RWPE1 (cell line): ENCODE data around the gene MAPK11.
"Not testable (repeated sequence)": the region's sequence is repeated elsewhere in the genome, so short reads cannot be mapped to it uniquely, and the experiment has no call there.

Source experiments
- CTCF ChIA-PET: fragments of 350-600 bp; sonication (Branson Sonifier 250); formaldehyde crosslinking; extraction: SDS; loops from one replicate; lab custom pipeline; 2021; lab: Yijun Ruan, JAX
- POLR2A ChIA-PET: fragments of 400-600 bp; formaldehyde crosslinking; extraction: SDS; loops from one replicate; lab custom pipeline; 2020; ENCODE audit warnings: antibody characterized with exemption; ENCODE audit not compliant: low non-redundant PET; lab: Yijun Ruan, JAX
- DNase-seq: peaks from one replicate; pipeline ENCODE4 v3.0.0; 2012; ENCODE audit warnings: low spot score
- H3K27ac ChIP-seq: fragments of 450-650 bp; 2 replicates; pipeline ENCODE4 v1.5.1; 2017
- TF ChIP-seq, protein P1 (sequence below): fragments of 450-650 bp; conservative IDR thresholded peaks from 2 replicates; pipeline ENCODE4 v1.5.1; 2017; ENCODE audit warnings: low read depth, mild to moderate bottlenecking

The MAPK11 gene

DNA sequence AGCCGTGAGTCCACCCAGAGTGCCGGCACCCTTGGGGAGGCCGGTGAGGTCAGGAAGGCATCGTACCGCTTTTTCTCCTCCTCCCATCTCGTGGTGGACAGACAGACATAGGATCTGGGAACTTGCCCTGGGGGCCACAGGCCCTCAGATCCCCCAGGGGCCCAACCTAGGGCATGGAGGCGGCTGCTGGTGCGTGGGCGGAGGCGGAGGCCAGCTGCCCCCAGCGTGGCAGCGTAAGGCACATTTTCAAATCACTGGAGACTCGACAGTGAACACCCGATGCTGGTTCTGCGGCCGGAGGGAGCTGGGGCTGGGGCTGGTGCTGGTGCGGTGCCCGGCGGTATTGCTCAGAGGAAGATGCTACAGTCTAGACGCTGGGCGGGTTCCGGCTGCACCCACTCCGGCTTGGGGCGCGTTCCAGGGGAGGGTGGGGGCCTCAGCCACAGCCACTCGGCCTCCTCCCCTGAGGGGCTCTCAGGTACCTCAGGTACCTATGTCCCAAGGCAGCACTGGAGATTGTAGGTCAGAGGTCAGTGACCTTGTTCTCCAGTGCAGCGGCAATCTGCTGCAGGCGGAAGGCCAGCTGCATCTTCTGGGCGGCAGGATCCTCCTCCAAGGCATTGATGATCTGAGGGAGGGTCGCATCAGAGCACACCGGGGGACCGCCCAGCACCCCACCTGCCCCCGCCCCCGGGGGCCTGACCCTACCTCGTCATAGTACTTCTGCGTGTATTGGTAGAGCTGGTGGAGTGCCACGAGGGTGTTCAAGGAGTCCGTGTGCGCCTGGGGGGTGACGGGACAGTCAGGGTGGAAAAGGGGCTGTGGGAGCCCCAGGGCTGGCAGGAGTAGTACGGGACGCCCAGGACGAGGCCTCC, 5.2 kb upstream of the MAPK11 start:
- no peak for DNase-seq
- ChIA-PET CTCF (interaction anchor here (0.6 to 1.5 kb wide), 4 partner anchors 22 to 52 kb away, joined by 3 to 6 read pairs (median 4); partner anchors contain the start of gene DENND6B), POLR2A (no interaction called here)
- peak overlapping the region; percentile 65 for H3K27ac ChIP-seq
- TF ChIP-seq, protein P1, sequence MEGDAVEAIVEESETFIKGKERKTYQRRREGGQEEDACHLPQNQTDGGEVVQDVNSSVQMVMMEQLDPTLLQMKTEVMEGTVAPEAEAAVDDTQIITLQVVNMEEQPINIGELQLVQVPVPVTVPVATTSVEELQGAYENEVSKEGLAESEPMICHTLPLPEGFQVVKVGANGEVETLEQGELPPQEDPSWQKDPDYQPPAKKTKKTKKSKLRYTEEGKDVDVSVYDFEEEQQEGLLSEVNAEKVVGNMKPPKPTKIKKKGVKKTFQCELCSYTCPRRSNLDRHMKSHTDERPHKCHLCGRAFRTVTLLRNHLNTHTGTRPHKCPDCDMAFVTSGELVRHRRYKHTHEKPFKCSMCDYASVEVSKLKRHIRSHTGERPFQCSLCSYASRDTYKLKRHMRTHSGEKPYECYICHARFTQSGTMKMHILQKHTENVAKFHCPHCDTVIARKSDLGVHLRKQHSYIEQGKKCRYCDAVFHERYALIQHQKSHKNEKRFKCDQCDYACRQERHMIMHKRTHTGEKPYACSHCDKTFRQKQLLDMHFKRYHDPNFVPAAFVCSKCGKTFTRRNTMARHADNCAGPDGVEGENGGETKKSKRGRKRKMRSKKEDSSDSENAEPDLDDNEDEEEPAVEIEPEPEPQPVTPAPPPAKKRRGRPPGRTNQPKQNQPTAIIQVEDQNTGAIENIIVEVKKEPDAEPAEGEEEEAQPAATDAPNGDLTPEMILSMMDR: no peak

DNA sequence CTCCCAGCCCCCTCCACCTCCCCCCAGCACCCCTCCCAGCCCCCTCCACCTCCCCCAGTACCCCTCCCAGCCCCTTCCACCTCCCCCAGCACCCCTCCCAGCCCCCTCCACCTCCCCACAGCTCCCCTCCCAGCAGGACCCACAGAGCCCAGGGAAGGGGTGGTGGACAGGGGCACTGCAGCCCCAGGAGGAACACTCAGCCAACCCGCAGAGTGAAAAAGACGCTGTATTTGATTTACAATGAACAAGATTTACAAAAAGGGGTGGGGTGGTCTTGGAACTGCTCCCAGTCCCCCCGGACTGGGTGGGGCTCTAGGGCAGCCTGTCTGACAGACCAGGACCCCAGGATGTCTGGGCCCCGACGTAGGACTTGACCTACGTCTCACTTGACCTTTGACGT, 4.6 kb upstream of the MAPK11 start:
- TF ChIP-seq, protein P1: no peak
- POLR2A ChIA-PET: no interaction called here
- peak overlapping the region; percentile 65 for H3K27ac ChIP-seq
- no peak for DNase-seq
- CTCF ChIA-PET: no interaction called here

DNA sequence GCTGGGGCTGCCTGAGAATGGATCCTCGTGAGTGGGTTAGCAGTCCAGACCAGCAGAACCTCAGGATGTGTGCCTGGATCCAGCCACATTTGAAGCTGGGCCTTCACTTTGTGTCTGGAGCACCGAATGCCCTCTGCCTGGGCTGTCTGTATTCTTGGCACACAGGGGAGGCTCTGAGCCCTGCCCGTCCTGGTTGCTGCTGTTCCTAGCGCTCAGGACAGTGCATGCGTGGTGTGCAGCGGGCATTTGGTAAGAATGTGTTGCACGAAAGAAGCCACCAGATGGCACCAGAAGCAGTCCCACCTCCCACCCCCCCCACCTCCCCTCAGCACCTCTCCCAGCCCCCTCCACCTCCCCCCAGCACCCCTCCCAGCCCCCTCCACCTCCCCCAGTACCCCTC, 4.1 kb upstream of the MAPK11 start:
- TF ChIP-seq, protein P1: 0 out of 2 replicates have a peak, but pooled peaks have one; percentile 22
- ChIA-PET POLR2A (no interaction called here), CTCF (no interaction called here)
- peak overlapping the region; percentile 79 for H3K27ac ChIP-seq
- DNase-seq: peak; percentile 45

DNA sequence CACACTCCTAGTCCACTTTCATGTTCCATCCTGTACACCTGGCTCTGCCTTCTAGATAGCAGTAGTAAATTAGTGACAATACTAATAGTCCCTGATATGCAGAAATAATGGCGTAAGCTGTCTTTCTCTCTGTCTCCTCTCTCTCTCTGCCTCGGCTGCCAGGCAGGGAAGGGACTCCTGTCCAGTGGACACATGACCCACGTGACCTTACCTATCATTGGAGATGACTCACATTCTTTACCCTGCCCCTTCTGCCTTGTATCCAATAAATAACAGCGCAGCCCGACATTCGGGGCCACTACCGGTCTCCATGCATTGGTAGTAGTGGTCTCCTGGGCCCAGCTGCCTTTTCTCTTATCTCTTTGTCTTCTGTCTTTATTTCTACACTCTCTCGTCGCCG, 3.6 kb upstream of the MAPK11 start:
- CTCF ChIA-PET, DNase-seq, POLR2A ChIA-PET: not testable (repeated sequence)
- H3K27ac ChIP-seq: peak overlapping the region; percentile 79

DNA sequence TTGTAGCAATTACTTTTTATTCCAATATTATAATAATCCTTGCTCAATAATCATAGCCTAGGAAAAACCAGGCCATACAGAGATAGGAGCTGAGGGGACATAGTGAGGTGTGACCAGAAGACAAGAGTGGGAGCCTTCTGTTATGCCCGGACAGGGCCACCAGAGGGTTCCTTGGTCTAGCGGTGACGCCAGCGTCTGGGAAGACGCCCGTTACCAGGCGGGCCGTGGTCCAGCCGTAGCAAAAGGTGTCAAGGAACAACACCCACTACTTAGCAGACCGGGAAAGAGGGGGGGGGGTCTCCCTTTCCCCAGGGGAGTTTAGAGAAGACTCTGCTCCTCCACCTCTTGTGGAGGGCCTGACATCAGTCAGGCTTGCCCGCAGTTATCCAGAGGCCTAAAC, 3.2 kb upstream of the MAPK11 start:
- DNase-seq, POLR2A ChIA-PET: not testable (repeated sequence)
- peak overlapping the region; percentile 79 for H3K27ac ChIP-seq
- CTCF ChIA-PET: interaction anchor here (1.1 kb wide), 1 partner anchor 8 kb away, joined by 3 read pairs; no protein-coding TSS in a partner anchor

DNA sequence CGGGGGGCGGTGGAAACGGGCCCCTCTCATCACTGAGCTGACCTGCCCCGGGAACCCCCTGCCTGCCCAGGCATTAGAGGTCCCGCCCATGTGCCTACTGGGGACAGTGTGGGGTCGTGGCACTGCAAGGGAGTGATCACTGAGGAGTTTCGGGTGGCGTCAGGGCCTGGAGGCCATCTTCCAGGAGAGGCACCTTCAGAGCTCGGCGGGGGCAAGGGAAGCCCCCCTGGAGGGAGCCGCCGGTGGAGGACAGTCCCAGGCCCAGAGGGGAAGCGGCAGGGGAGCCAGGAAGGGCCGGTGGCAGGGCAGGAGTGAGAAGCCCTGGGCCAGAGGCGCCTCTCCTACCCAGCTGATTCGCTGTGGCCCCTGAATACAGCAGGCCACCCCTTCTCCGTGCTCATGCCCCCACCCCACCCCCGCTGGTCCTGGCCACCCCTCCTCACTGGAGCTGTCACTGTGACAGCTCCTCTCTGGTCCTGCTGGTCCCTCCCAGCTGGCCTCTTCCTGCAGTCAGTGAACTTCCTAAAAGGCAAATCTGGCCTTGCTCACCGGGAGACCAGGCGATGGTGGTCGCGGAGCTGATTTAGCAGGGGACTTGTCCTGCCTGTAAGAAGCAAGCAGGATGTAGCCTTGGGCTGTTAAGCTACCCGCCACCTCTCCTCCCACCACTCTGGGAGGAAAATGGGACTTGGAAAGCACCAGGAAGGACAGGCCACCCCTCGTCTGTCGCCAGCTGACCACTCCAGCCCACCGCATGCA, 2.0 kb upstream of the MAPK11 start:
- DNase-seq: no peak
- ChIA-PET POLR2A (no interaction called here), CTCF (interaction anchor here (0.6 to 1.1 kb wide), 5 partner anchors 9 to 56 kb away, joined by 3 to 4 read pairs (median 3); no protein-coding TSS in a partner anchor)
- peak overlapping the region; percentile 79 for H3K27ac ChIP-seq
- TF ChIP-seq, protein P1: no peak

DNA sequence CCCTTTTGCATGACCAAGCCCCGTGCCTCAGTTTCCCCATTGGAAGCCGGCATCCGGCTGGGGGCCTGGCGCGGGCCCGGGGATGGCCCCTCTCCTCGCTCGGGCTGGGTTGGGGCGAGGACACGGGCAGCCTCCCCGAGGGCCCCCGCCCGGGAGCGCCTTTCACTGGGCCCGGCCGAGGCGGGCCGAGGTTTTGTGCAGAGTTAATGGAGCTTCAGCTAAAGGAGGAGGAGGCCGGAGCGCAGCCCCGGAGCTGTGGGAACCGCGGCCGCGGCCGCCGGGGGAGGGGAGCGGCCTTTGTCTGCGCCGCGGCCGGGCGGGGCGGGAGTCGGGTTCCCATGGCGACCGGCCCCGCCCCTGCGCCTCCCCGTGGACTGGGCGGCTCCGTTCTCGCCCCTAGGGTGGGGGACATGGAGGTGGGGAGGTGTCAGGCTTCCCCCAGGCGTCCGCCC, 1.4 kb upstream of the MAPK11 start:
- CTCF ChIA-PET: interaction anchor here (0.7 to 0.9 kb wide), 2 partner anchors 34 to 57 kb away, joined by 3 to 4 read pairs; no protein-coding TSS in a partner anchor
- peak; percentile 36 for DNase-seq
- TF ChIP-seq, protein P1: peak; percentile 36
- peak overlapping the region; percentile 79 for H3K27ac ChIP-seq
- POLR2A ChIA-PET: no interaction called here
